CD14-positive monocyte (primary cell): ENCODE measurements around the gene RABEP2. TPM values are rescaled to one million over a fixed set of nuclear protein-coding genes. Genes with fewer than 3 reads are reported as not detected.

Experiments
- DNase-seq, 3 donors: peaks; one replicate each; pipeline ENCODE4 v3.0.0-alpha.2; 2011 to 2022
- H2AFZ ChIP-seq: 2 replicates; pipeline ENCODE4 v1.6.0; 2012; ENCODE audit warnings: mild to moderate bottlenecking, low read depth, low read length, inconsistent platforms; ENCODE audit not compliant: insufficient read depth, poor library complexity, severe bottlenecking
- H3K27ac ChIP-seq, 2 donors: 1 replicate in 1 of 2; 2 replicates in 1 of 2; pipeline ENCODE4 v1.5.1; 2012 to 2013; ENCODE audit warnings: low read length in 2 of 2, control low read depth in 1 of 2, inconsistent platforms in 1 of 2, low read depth in 1 of 2, mild to moderate bottlenecking in 1 of 2
- H3K27me3 ChIP-seq, 2 donors: one replicate each; pipeline versions ENCODE4 v1.6.0 to v1.6.1; 2011 to 2013; ENCODE audit warnings: low read length in 2 of 2; ENCODE audit not compliant: control insufficient read depth in 2 of 2, insufficient read depth in 2 of 2
- H3K36me3 ChIP-seq, 2 donors: replicated peaks in 1 of 2; 1 replicate in 1 of 2; 2 replicates in 1 of 2; pipeline versions ENCODE4 v1.5.1 to v1.6.1; 2012 to 2013; ENCODE audit warnings: low read length in 2 of 2, control low read depth in 1 of 2, inconsistent platforms in 1 of 2, mild to moderate bottlenecking in 1 of 2; ENCODE audit not compliant: insufficient read depth in 2 of 2, control insufficient read depth in 1 of 2
- H3K4me1 ChIP-seq, 2 donors: 1 replicate in 1 of 2; 2 replicates in 1 of 2; pipeline versions ENCODE4 v1.5.1 to v1.6.1; 2012 to 2013; ENCODE audit warnings: low read length in 2 of 2, control low read depth in 1 of 2, inconsistent platforms in 1 of 2, mild to moderate bottlenecking in 1 of 2, moderate library complexity in 1 of 2; ENCODE audit not compliant: insufficient read depth in 2 of 2, control insufficient read depth in 1 of 2
- H3K4me2 ChIP-seq: replicated peaks from 2 replicates; pipeline ENCODE3; 2012; ENCODE audit warnings: low read length, moderate library complexity, mild to moderate bottlenecking; ENCODE audit not compliant: poor library complexity, severe bottlenecking; ENCODE audit errors: extremely low read depth
- H3K4me3 ChIP-seq, 3 experiments: fragments of 200-600 bp in 1 of 3; sonication (generic) in 1 of 3; replicated peaks in 1 of 3; 1 replicate in 2 of 3; 2 replicates in 1 of 3; pipeline ENCODE4 v1.5.1; 2011 to 2013; ENCODE audit warnings: low read length in 3 of 3, mild to moderate bottlenecking in 3 of 3, control low read depth in 2 of 3, low read depth in 2 of 3, inconsistent platforms in 1 of 3, moderate library complexity in 1 of 3
- H3K79me2 ChIP-seq: 2 replicates; pipeline ENCODE4 v1.6.0; 2012; ENCODE audit warnings: mild to moderate bottlenecking, control low read depth, inconsistent platforms, low read length, moderate library complexity; ENCODE audit not compliant: insufficient read depth
- H3K9ac ChIP-seq: 2 replicates; pipeline ENCODE4 v1.6.0; 2017; ENCODE audit warnings: low read length, mild to moderate bottlenecking; ENCODE audit not compliant: insufficient read depth, poor library complexity, severe bottlenecking
- H3K9me3 ChIP-seq, 2 donors: replicated peaks in 1 of 2; 1 replicate in 1 of 2; 2 replicates in 1 of 2; pipeline versions ENCODE4 v1.5.1 to v1.6.1; 2012 to 2013; ENCODE audit warnings: low read length in 2 of 2, control low read depth in 1 of 2; ENCODE audit not compliant: control insufficient read depth in 1 of 2, insufficient read depth in 1 of 2
- H4K20me1 ChIP-seq: 2 replicates; pipeline ENCODE4 v1.6.0; 2012; ENCODE audit warnings: mild to moderate bottlenecking, low read length, control low read depth, moderate library complexity; ENCODE audit not compliant: insufficient read depth
- H3K27ac Mint-ChIP-seq, 7 donors: one replicate each; pipeline ENCODE4 v1.8.0; 2020; ENCODE audit warnings: mild to moderate bottlenecking in 7 of 7, mixed read lengths in 7 of 7, moderate library complexity in 6 of 7, inconsistent platforms in 2 of 7
- H3K27me3 Mint-ChIP-seq, 3 donors: one replicate each; pipeline ENCODE4 v1.8.0; 2021 to 2022; ENCODE audit warnings: low read depth in 3 of 3, mild to moderate bottlenecking in 3 of 3, mixed read lengths in 3 of 3, moderate library complexity in 3 of 3, inconsistent platforms in 1 of 3
- H3K36me3 Mint-ChIP-seq, 2 donors: one replicate each; pipeline ENCODE4 v1.8.0; 2020; ENCODE audit warnings: mixed read lengths in 2 of 2, inconsistent platforms in 1 of 2, mild to moderate bottlenecking in 1 of 2
- H3K4me1 Mint-ChIP-seq: one replicate; pipeline ENCODE4 v1.8.0; 2020; ENCODE audit warnings: mild to moderate bottlenecking, mixed read lengths
- H3K4me3 Mint-ChIP-seq, 2 donors: one replicate each; pipeline ENCODE4 v1.8.0; 2020; ENCODE audit warnings: mild to moderate bottlenecking in 2 of 2, mixed read lengths in 2 of 2, moderate library complexity in 1 of 2
- H3K9me3 Mint-ChIP-seq, 7 donors: one replicate each; pipeline ENCODE4 v1.8.0; 2020 to 2022; ENCODE audit warnings: mixed read lengths in 7 of 7, mild to moderate bottlenecking in 6 of 7, moderate library complexity in 6 of 7, inconsistent platforms in 2 of 7
- CTCF ChIP-seq: fragments of 200-600 bp; IDR thresholded peaks from one replicate; pipeline ENCODE4 v1.8.0; 2022; ENCODE audit warnings: antibody characterized with exemption, mild to moderate bottlenecking
- WGBS: methylation state at CpG from one replicate; pipeline ENCODE4 v1.1.5; 2013; ENCODE audit warnings: missing lambda C conversion rate; ENCODE audit not compliant: insufficient coverage; 5-methylcytosine and 5-hydroxymethylcytosine counted together
- intact Hi-C, 2 donors: fragments of 100-400 bp; cut with micrococcal nuclease; formaldehyde crosslinking; loops; one replicate each; pipeline versions ENCODE4 v1.15.0 to v1.15.1; 2023
- polyA plus RNA-seq, 3 donors: library from polyadenylated mRNA; depleted of rRNA in 1 of 3; unstranded in 2 of 3; stranded (reverse) in 1 of 3; fragments of 300-500 nt in 2 of 3; fragments of >200 nt in 1 of 3; fragmentation: Illumina TruSeq in 2 of 3; gene quantifications; 1 replicate in 2 of 3; 2 replicates in 1 of 3; pipeline ENCODE4 v1.2.3, GENCODE V29; 2012 to 2021

The RABEP2 gene
- polyA plus RNA-seq, 3 donors = 1.9 to 21.6 (median 2.5) TPM

- no peaks in the 10 kb centered on the region for H3K4me1 ChIP-seq
- peak overlapping the region in 1 of 7 donors; percentile 21 for H3K27ac Mint-ChIP-seq
- WGBS = 95% methylated on average over 6 of the region's 15 CpGs
- no peaks in the 10 kb centered on the region for H3K36me3 Mint-ChIP-seq
- H3K9me3 Mint-ChIP-seq = no peaks in the 10 kb centered on the region
- no peak overlapping the region for H3K4me3 Mint-ChIP-seq
- no peak overlapping the region for H3K9ac ChIP-seq
- DNase-seq = no peak
- H3K4me1 Mint-ChIP-seq = no peaks in the 10 kb centered on the region
- H3K4me3 ChIP-seq = no peak overlapping the region
- H3K36me3 ChIP-seq = no peaks in the 10 kb centered on the region
- H3K79me2 ChIP-seq = no peaks in the 10 kb centered on the region
- intact Hi-C loops = no loop called here
- H3K27me3 Mint-ChIP-seq = peaks cover 0 to 2% (median 0%) of the 10 kb centered on the region in 3 donors
- H4K20me1 ChIP-seq = no peaks in the 10 kb centered on the region
- no peak overlapping the region for H3K27ac ChIP-seq
- no peak for TF ChIP-seq CTCF
- H3K4me2 ChIP-seq = no peak overlapping the region
- no peaks in the 10 kb centered on the region for H3K27me3 ChIP-seq
- H2AFZ ChIP-seq = no peak overlapping the region
- no peaks in the 10 kb centered on the region for H3K9me3 ChIP-seq
These were observed 26.8 kb downstream of the RABEP2 start for GRCh38 chr16:28898266-28898665.

GRCh38 chr16:28897826-28898225, 27.2 kb downstream of the RABEP2 start:
- 100% methylated on average over 1 of the region's 4 CpGs for WGBS
- no peak for DNase-seq
- intact Hi-C loops = no loop called here
- H3K9me3 ChIP-seq = no peaks in the 10 kb centered on the region
- H3K4me1 Mint-ChIP-seq = no peaks in the 10 kb centered on the region
- no peaks in the 10 kb centered on the region for H3K4me1 ChIP-seq
- no peaks in the 10 kb centered on the region for H3K9me3 Mint-ChIP-seq
- H3K27me3 Mint-ChIP-seq = peaks cover 0 to 2% (median 0%) of the 10 kb centered on the region in 3 donors
- TF ChIP-seq CTCF = no peak
- H3K4me3 ChIP-seq = no peak overlapping the region
- no peaks in the 10 kb centered on the region for H3K27me3 ChIP-seq
- H4K20me1 ChIP-seq = no peaks in the 10 kb centered on the region
- no peak overlapping the region for H3K9ac ChIP-seq
- H3K4me2 ChIP-seq = no peak overlapping the region
- H3K36me3 Mint-ChIP-seq = no peaks in the 10 kb centered on the region
- no peaks in the 10 kb centered on the region for H3K79me2 ChIP-seq
- no peaks in the 10 kb centered on the region for H3K36me3 ChIP-seq
- H3K27ac Mint-ChIP-seq = peak overlapping the region in 1 of 7 donors; percentile 21
- no peak overlapping the region for H3K4me3 Mint-ChIP-seq
- no peak overlapping the region for H2AFZ ChIP-seq
- no peak overlapping the region for H3K27ac ChIP-seq
